ENCODE measurements around the gene ATL2. TPM values are rescaled to one million over a fixed set of nuclear protein-coding genes. Genes with fewer than 3 reads are reported as not detected.

The ATL2 gene
- total and polyA plus RNA-seq, 2 experiments from 2014 or later = 11.1 to 38.3 TPM

- Histone ChIP-seq H4K20me1 (ENCODE audit: insufficient read depth) (no peaks in the 10 kb centered on the region), H2AFZ (no peak overlapping the region), H3K9me2 (ENCODE audit: insufficient read depth) (no peaks in the 10 kb centered on the region), H3F3A (ENCODE audit: insufficient read depth) (no peaks in the 10 kb centered on the region), H3K4me3 (no peak overlapping the region), H3K27me3 (replicated peaks; ENCODE audit: insufficient read depth) (no peaks in the 10 kb centered on the region), H3K79me2 (ENCODE audit: insufficient read depth) (no peaks in the 10 kb centered on the region), H3K27ac (no peak overlapping the region), H3K4me2 (ENCODE audit: unreplicated experiment) (no peak overlapping the region), H3K4me1 (ENCODE audit: insufficient read depth) (no peaks in the 10 kb centered on the region), H3K9ac (no peak overlapping the region), H3K36me3 (ENCODE audit: low read depth) (no peaks in the 10 kb centered on the region), H3K9me3 (ENCODE audit: low read depth) (no peaks in the 10 kb centered on the region)
- DNase-seq = no peak
- TF ChIP-seq EZH2phosphoT487 (IDR thresholded peaks at IDR 0.05; ENCODE audit: insufficient read depth, low read depth) (no peak), EZH2 (IDR thresholded peaks at IDR 0.05; ENCODE audit: insufficient read depth, poor library complexity, severe bottlenecking) (no peak)
- WGBS, 2 experiments (ENCODE audit: low coverage in 1 of 2, low lambda C conversion rate in 2 of 2, missing lambda C conversion rate in 2 of 2) = 93 to 94% methylated on average over 5 of the region's 5 CpGs
- in situ Hi-C loops (cut with MboI) = loop anchor here (25.0 kb wide), 1 partner anchor 867 kb away; no protein-coding TSS in a partner anchor
Observed at GRCh38 chr2:38254796-38255195, 122.3 kb downstream of the ATL2 start.

GRCh38 chr2:38251940-38252339 lies 125.1 kb downstream of the ATL2 start:
- Histone ChIP-seq H3K4me3 (no peak overlapping the region), H3K27me3 (replicated peaks; ENCODE audit: insufficient read depth) (no peaks in the 10 kb centered on the region), H3K9me2 (ENCODE audit: insufficient read depth) (no peaks in the 10 kb centered on the region), H4K20me1 (ENCODE audit: insufficient read depth) (no peaks in the 10 kb centered on the region), H3K27ac (no peak overlapping the region), H3K9ac (no peak overlapping the region), H3F3A (ENCODE audit: insufficient read depth) (no peaks in the 10 kb centered on the region), H3K36me3 (ENCODE audit: low read depth) (no peaks in the 10 kb centered on the region), H3K4me1 (ENCODE audit: insufficient read depth) (no peaks in the 10 kb centered on the region), H3K79me2 (ENCODE audit: insufficient read depth) (no peaks in the 10 kb centered on the region), H3K9me3 (ENCODE audit: low read depth) (no peaks in the 10 kb centered on the region), H3K4me2 (ENCODE audit: unreplicated experiment) (no peak overlapping the region), H2AFZ (no peak overlapping the region)
- no peak for DNase-seq
- WGBS, 2 experiments (ENCODE audit: low coverage in 1 of 2, low lambda C conversion rate in 2 of 2, missing lambda C conversion rate in 2 of 2) = 0 to 7% methylated on average over 1 of the region's 1 CpG
- in situ Hi-C loops (cut with MboI) = loop anchor here (25.0 kb wide), 1 partner anchor 865 kb away; no protein-coding TSS in a partner anchor
- no peak for TF ChIP-seq EZH2 (IDR thresholded peaks at IDR 0.05; ENCODE audit: insufficient read depth, poor library complexity, severe bottlenecking)
- TF ChIP-seq EZH2phosphoT487 (IDR thresholded peaks at IDR 0.05; ENCODE audit: insufficient read depth, low read depth) = no peak

GRCh38 chr2:38248707-38249106 lies 128.4 kb downstream of the ATL2 start:
- TF ChIP-seq EZH2 (IDR thresholded peaks at IDR 0.05; ENCODE audit: insufficient read depth, poor library complexity, severe bottlenecking) = no peak
- TF ChIP-seq EZH2phosphoT487 (IDR thresholded peaks at IDR 0.05; ENCODE audit: insufficient read depth, low read depth) = no peak
- H3K79me2 ChIP-seq (ENCODE audit: insufficient read depth) = no peaks in the 10 kb centered on the region
- no peak overlapping the region for H3K9ac ChIP-seq
- no peaks in the 10 kb centered on the region for H3K27me3 ChIP-seq (replicated peaks; ENCODE audit: insufficient read depth)
- no peaks in the 10 kb centered on the region for H3F3A ChIP-seq (ENCODE audit: insufficient read depth)
- H3K4me3 ChIP-seq = no peak overlapping the region
- H4K20me1 ChIP-seq (ENCODE audit: insufficient read depth) = no peaks in the 10 kb centered on the region
- 85 to 88% methylated on average over 2 of the region's 2 CpGs for WGBS, 2 experiments (ENCODE audit: low coverage in 1 of 2, low lambda C conversion rate in 2 of 2, missing lambda C conversion rate in 2 of 2)
- H2AFZ ChIP-seq = no peak overlapping the region
- no peaks in the 10 kb centered on the region for H3K36me3 ChIP-seq (ENCODE audit: low read depth)
- H3K9me3 ChIP-seq (ENCODE audit: low read depth) = no peaks in the 10 kb centered on the region
- no peaks in the 10 kb centered on the region for H3K4me1 ChIP-seq (ENCODE audit: insufficient read depth)
- in situ Hi-C loops (cut with MboI) = no loop called here
- no peak for DNase-seq
- H3K27ac ChIP-seq = no peak overlapping the region
- H3K4me2 ChIP-seq (ENCODE audit: unreplicated experiment) = no peak overlapping the region
- no peaks in the 10 kb centered on the region for H3K9me2 ChIP-seq (ENCODE audit: insufficient read depth)

GRCh38 chr2:38248255-38248654 lies 128.8 kb downstream of the ATL2 start:
- TF ChIP-seq EZH2phosphoT487 (IDR thresholded peaks at IDR 0.05; ENCODE audit: insufficient read depth, low read depth) = no peak
- no peak for TF ChIP-seq EZH2 (IDR thresholded peaks at IDR 0.05; ENCODE audit: insufficient read depth, poor library complexity, severe bottlenecking)
- H3K9me2 ChIP-seq (ENCODE audit: insufficient read depth) = no peaks in the 10 kb centered on the region
- H3K9ac ChIP-seq = no peak overlapping the region
- H3K79me2 ChIP-seq (ENCODE audit: insufficient read depth) = no peaks in the 10 kb centered on the region
- DNase-seq = no peak
- H3K27me3 ChIP-seq (replicated peaks; ENCODE audit: insufficient read depth) = no peaks in the 10 kb centered on the region
- H3F3A ChIP-seq (ENCODE audit: insufficient read depth) = no peaks in the 10 kb centered on the region
- no peaks in the 10 kb centered on the region for H4K20me1 ChIP-seq (ENCODE audit: insufficient read depth)
- H3K4me1 ChIP-seq (ENCODE audit: insufficient read depth) = no peaks in the 10 kb centered on the region
- no peak overlapping the region for H3K27ac ChIP-seq
- no peak overlapping the region for H3K4me2 ChIP-seq (ENCODE audit: unreplicated experiment)
- H3K36me3 ChIP-seq (ENCODE audit: low read depth) = no peaks in the 10 kb centered on the region
- WGBS, 2 experiments (ENCODE audit: low coverage in 1 of 2, low lambda C conversion rate in 2 of 2, missing lambda C conversion rate in 2 of 2) = 84 to 86% methylated on average over 4 of the region's 4 CpGs
- no peaks in the 10 kb centered on the region for H3K9me3 ChIP-seq (ENCODE audit: low read depth)
- no peak overlapping the region for H3K4me3 ChIP-seq
- H2AFZ ChIP-seq = no peak overlapping the region
- in situ Hi-C loops (cut with MboI) = no loop called here

- WGBS, 2 experiments (ENCODE audit: low coverage in 1 of 2, low lambda C conversion rate in 2 of 2, missing lambda C conversion rate in 2 of 2) = 85 to 90% methylated on average over 3 of the region's 3 CpGs
- no peaks in the 10 kb centered on the region for H3K9me3 ChIP-seq (ENCODE audit: low read depth)
- no peak overlapping the region for H3K9ac ChIP-seq
- no peaks in the 10 kb centered on the region for H3K79me2 ChIP-seq (ENCODE audit: insufficient read depth)
- no peaks in the 10 kb centered on the region for H3K4me1 ChIP-seq (ENCODE audit: insufficient read depth)
- no peaks in the 10 kb centered on the region for H3K27me3 ChIP-seq (replicated peaks; ENCODE audit: insufficient read depth)
- H3K4me3 ChIP-seq = no peak overlapping the region
- no peaks in the 10 kb centered on the region for H3K9me2 ChIP-seq (ENCODE audit: insufficient read depth)
- H3K36me3 ChIP-seq (ENCODE audit: low read depth) = no peaks in the 10 kb centered on the region
- no peak overlapping the region for H2AFZ ChIP-seq
- H4K20me1 ChIP-seq (ENCODE audit: insufficient read depth) = no peaks in the 10 kb centered on the region
- in situ Hi-C loops (cut with MboI) = no loop called here
- DNase-seq = no peak
- no peak overlapping the region for H3K27ac ChIP-seq
- TF ChIP-seq EZH2 (IDR thresholded peaks at IDR 0.05; ENCODE audit: insufficient read depth, poor library complexity, severe bottlenecking) (no peak), EZH2phosphoT487 (IDR thresholded peaks at IDR 0.05; ENCODE audit: insufficient read depth, low read depth) (no peak)
- no peak overlapping the region for H3K4me2 ChIP-seq (ENCODE audit: unreplicated experiment)
- no peaks in the 10 kb centered on the region for H3F3A ChIP-seq (ENCODE audit: insufficient read depth)
Observed at GRCh38 chr2:38246105-38246504, 131.0 kb downstream of the ATL2 start.

Data from GM23248 (cell line).